COLO668 (cell line): Measurements from ENCODE around the gene TFCP2L1.

Source experiments
- DNase-seq: peaks from one replicate; lab custom pipeline; 2025; ENCODE audit not compliant: unreplicated experiment; lab: John Stamatoyannopoulos, UW

Gene TFCP2L1

DNA sequence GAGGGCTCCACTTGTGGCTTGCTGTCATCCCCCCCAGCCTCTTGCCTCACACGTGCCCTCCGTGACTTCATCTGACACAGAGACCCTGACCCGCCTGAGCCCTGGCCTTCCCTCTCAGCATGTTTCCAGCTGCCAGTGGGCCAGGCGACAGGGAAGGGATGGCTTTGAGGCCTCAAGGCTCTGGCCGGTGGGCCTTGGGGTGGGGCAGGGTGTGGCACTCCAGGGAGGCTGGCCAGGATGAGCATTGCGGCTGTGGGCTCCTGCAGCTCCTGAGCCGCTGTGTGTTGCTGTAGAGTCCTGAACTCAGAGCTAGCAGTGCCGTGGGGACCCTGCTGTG lies 85.0 kb downstream of the TFCP2L1 start:
- DNase-seq: no peak

- DNase-seq: no peak
These were observed 85.6 kb downstream of the TFCP2L1 start for GRCh38 chr2:121199281-121200010.

DNA sequence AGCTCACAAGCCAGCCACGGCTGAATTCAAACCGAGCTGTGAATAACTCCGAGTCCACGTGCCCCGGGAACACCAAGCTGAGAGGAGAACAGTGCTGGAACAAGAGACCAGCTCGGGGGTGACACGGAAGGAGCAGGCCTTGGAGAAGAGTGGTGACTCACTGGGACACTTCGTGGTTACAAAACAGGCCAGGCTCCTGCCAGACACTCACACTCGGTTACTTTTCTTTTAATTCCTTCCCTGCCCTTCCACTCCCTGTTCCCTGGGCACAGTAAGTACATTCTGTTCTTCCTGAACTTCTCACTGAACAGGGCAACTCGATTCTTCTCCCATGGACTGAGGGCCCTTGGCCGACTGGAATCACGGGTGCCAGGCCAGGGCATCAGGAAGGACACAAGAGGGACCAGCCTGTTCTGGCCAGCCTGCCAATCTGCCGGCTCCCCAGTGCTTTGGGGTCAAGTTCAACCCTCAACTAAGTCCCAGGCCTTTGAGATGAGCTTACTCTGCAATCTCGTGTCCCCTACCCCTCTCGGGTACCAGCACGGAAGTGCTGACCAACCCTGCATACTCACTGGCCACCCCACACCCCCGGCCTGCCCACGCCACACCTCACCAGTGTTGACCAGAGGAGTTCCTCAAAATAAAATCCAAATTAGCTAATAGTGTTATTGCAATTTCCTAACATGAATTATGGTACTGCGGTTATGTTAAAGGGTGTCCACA lies 87.5 kb downstream of the TFCP2L1 start:
- peak; percentile 38 for DNase-seq

DNA sequence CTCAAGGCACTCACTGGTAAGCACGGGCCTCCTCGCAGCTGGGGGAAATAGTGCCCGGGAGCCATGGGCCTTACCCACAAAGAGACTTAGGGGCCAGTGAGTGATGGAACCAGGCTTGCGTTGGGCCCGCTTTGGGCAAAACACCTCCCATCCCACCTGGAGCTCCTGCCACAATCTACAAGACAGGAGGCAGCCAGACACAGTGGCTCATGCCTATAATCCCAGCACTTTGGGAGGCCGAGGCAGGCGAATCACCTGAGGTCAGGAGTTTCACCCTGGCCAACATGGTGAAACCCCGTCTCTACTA lies 88.2 kb downstream of the TFCP2L1 start:
- DNase-seq: no peak

GRCh38 chr2:121196132-121196848 lies 88.7 kb downstream of the TFCP2L1 start:
- peak; percentile 69 for DNase-seq

GRCh38 chr2:121195036-121195435 lies 90.0 kb downstream of the TFCP2L1 start:
- no peak for DNase-seq

DNA sequence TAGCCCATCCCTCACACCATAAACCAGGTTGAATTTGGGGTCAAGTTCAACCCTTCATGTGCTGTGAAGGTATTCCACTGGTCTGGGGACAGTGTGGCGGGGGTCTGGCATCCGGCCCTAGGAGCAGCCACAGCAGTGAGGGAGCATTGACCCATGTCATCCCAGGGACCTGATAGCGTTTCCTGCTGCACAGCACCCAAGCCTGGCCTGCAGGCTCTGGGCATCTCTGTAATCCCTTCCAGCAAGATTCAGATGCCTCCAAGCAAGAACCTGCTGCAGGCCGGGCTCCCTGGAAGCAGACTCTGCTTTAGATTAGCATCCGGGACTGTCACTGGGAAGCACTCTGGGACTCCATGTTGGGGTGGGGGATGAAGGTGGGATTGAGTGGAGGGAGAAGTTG lies 90.4 kb downstream of the TFCP2L1 start:
- no peak for DNase-seq

- DNase-seq: no peak
These were observed 91.8 kb downstream of the TFCP2L1 start for GRCh38 chr2:121193185-121193584.

DNA sequence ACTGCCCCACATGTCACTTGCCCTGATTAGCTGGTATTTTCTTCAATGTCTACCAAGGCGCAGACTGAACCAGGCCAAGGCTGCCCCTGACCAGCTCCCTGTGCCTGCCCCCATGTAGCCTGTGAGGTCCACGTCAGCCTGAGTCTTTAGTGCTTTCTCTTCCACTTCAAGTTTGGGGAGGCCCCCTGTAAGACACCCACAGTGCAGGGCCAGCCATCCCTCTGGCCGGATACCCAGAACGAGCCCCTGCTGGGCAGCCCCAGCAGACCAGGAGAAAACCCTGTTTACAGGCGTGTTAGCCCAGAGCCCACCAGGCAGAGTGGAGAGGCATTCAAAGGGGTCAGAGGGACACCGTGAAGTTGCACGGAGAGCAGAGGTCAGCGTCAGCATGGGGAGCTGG lies 92.4 kb downstream of the TFCP2L1 start:
- no peak for DNase-seq

GRCh38 chr2:121191191-121192170 lies 93.5 kb downstream of the TFCP2L1 start:
- no peak for DNase-seq

DNA sequence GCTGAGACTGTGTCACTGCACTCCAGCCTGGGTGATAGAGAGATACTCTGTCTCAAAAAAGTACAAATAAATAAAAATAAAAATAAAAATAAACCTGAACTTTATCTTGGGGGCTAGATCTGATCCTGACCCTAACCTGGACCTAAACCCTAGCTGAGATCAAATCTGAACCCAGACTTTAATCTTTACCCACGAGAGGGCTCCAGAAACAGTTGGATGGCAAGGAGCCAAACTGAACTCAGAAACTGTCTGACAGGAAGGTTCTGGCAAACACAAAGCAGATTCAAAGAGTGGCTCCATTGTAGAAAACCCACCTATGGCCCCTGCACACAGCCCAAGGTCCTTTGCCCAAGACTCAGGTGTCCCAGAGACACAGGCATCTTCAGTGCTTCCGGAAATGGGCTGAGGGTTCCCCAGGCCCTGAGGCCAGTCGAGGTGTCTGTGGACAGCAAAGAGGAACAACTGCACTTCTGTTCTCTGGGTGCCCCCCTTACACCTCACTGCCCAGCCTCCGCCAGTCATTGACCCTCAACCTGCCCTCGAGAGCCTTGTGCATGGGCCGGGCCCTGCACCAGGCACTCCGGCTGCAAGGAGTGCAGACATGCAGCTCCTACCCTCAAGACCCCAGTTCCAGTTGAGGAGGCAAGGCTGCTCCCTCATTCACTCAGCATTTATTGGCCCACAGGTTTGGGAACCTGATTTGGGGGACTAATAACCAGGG lies 95.2 kb downstream of the TFCP2L1 start:
- no peak for DNase-seq

DNA sequence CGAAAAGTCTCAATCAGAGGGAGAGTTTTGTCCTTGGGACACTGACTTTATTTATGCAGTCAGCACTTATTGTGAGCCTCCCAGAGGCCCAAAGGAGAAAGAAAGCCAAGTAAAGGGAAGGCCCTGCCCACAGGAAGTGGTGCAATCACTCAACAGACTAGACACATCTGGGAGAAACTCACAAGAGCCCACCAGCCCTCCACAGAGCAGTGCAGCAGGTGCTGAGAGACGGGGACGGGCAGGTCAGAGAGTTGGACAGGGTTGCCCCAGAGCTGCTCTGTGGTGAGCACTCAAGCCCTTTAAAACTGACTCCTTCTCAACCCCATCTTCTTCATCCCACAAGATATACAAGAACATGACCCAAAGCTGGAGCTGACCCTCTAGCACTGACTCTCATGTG lies 96.0 kb downstream of the TFCP2L1 start:
- no peak for DNase-seq

GRCh38 chr2:121187982-121188411 lies 97.0 kb downstream of the TFCP2L1 start:
- no peak for DNase-seq

DNA sequence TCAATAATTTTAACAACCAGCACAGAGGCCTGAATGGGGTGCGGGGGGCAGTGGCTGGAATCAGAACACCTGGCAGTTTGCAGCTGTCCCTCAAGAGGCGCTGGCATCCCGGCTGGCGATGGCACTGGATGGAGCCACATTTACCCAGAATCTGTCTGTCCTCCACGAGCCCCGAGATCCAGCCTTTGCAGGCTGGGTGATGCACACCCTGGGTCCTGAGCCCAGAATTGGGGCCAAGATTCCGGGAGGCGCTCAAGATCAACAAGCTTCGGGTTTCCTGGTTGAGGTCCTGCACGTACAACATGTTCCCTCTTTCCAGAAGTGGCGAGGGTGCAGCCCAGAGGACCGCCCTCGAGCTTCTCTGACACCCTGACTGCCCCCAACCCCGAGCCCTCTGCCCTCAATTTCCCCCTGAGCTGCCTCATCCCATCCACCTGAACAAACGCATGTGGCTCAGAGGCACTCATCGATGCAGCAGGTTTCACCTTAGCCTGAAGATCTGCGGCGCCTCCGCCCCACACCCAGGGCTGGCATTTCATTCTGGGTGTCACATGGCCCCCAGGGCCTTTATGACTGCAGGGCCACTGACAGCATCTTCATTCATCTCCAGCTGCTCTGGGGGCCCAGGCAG lies 97.5 kb downstream of the TFCP2L1 start:
- DNase-seq: peak; percentile 51

DNA sequence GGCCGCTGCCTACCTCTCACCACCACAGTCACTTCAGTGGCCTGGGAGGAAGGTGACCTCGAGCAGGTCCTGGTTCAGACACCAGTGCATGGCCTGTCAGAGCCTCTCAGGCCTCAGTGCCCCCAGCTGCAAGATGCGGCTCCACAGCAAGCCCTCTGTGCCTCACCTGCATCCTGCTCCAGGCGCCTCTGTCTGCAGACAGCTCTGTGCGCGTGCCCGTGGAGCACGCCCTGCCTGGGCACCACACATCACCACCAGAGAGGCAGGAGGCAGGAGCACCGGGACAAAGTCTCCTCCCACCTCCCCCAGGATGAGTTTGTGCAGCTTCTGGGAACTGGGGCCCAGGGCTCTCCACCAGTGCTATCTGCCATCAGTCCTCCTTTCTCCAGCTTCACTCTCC lies 98.7 kb downstream of the TFCP2L1 start:
- peak; percentile 87 for DNase-seq

GRCh38 chr2:121185571-121186074 lies 99.4 kb downstream of the TFCP2L1 start:
- peak; percentile 94 for DNase-seq

DNA sequence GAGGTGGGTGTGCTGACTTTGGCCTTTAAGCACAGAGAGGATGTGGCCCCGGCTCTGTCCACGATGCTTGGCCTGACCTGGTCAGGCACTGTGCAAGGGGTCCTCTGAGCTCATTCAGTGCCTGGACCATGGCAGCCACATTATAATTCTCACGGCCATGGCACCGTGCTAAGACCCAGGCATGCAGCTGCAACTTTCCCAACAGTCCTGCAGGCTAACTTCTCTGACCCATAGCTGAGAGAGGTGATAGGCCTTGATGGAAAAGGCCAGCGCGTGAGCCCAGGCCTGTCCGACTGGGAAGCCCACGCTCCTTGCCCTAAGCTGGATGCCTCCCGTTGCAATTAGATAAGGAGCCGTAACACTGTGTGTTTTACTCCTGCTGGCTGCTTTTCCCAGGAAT lies 99.9 kb downstream of the TFCP2L1 start:
- no peak for DNase-seq

- peak; percentile 93 for DNase-seq
These were observed 100.6 kb downstream of the TFCP2L1 start for GRCh38 chr2:121184248-121184862.

DNA sequence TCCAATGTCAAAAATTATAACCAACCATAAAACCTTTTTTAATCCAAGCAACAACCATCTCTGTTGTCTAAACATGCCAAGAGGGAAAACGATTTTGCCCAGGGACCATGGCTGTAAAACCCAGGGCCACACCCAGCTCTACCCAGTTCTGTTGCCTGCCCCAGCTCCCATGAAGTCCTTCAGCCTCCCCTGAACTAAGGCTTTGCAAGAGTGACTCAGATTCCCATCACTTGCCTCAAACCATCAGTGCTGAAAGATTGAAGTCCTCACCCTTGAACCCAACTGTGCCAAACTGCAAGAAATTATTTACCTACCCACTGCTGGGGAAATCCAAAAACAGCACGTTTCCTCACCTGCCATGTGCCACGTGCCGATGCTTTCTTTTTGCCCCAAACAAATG lies 102.5 kb downstream of the TFCP2L1 start:
- DNase-seq: no peak
